ENCODE results near the gene HHEX.
"Not testable (repeated sequence)": the region's sequence is repeated elsewhere in the genome, so short reads cannot be mapped to it uniquely, and the experiment has no call there.

HHEX gene

GRCh38 chr10:92689663-92690210 lies at the start of gene HHEX:
HHEX (plus strand) TSS chr10:92689955; CDS start chr10:92689987, 32 bp downstream.
- DNase-seq (ENCODE audit: low read depth, low spot score): no peak
- H3K4me3 ChIP-seq (ENCODE audit: low read depth, low read length): peak within 1 kb of the TSS; percentile 68
- ChIA-PET CTCF (interaction anchor here (1.5 to 2.0 kb wide), 3 partner anchors 9 to 154 kb away, joined by 3 to 7 read pairs (median 7); no protein-coding TSS in a partner anchor), POLR2A (interaction anchor here (1.8 kb wide), 1 partner anchor 10 kb away, joined by 5 read pairs; no protein-coding TSS in a partner anchor)
- TF ChIP-seq CTCF (IDR thresholded peaks at IDR 0.05; ENCODE audit: insufficient read depth, low read length, missing control alignments): no peak

- H3K4me3 ChIP-seq (ENCODE audit: low read depth, low read length): no peak overlapping the region
- TF ChIP-seq CTCF (IDR thresholded peaks at IDR 0.05; ENCODE audit: insufficient read depth, low read length, missing control alignments): no peak
- ChIA-PET CTCF (no interaction called here), POLR2A (no interaction called here)
- DNase-seq (ENCODE audit: low read depth, low spot score): peak; percentile 3
Observed at GRCh38 chr10:92640107-92640506, 49.6 kb upstream of the HHEX start.

- H3K4me3 ChIP-seq (ENCODE audit: low read depth, low read length): no peak overlapping the region
- DNase-seq (ENCODE audit: low read depth, low spot score): no peak
- CTCF ChIA-PET: interaction anchor here (1.1 to 1.3 kb wide), 2 partner anchors 67 to 125 kb away, joined by 3 to 4 read pairs; no protein-coding TSS in a partner anchor
- POLR2A ChIA-PET: no interaction called here
- TF ChIP-seq CTCF (IDR thresholded peaks at IDR 0.05; ENCODE audit: insufficient read depth, low read length, missing control alignments): no peak
Observed at GRCh38 chr10:92641492-92641891, 48.3 kb upstream of the HHEX start.

- H3K4me3 ChIP-seq (ENCODE audit: low read depth, low read length): no peak overlapping the region
- DNase-seq (ENCODE audit: low read depth, low spot score): no peak
- POLR2A ChIA-PET: no interaction called here
- TF ChIP-seq CTCF (IDR thresholded peaks at IDR 0.05; ENCODE audit: insufficient read depth, low read length, missing control alignments): no peak
- CTCF ChIA-PET: interaction anchor here (0.6 to 2.6 kb wide), 10 partner anchors 9 to 204 kb away, joined by 3 to 11 read pairs (median 4); partner anchors contain the start of gene EXOC6
Observed at GRCh38 chr10:92644921-92645320, 44.8 kb upstream of the HHEX start.

- DNase-seq (ENCODE audit: low read depth, low spot score); H3K4me3 ChIP-seq (ENCODE audit: low read depth, low read length); CTCF ChIA-PET; POLR2A ChIA-PET: not testable (repeated sequence)
Observed at GRCh38 chr10:92650864-92651263, 38.9 kb upstream of the HHEX start.

- H3K4me3 ChIP-seq (ENCODE audit: low read depth, low read length): no peak overlapping the region
- DNase-seq (ENCODE audit: low read depth, low spot score): no peak
- CTCF ChIA-PET: interaction anchor here (0.8 to 2.3 kb wide), 3 partner anchors 10 to 33 kb away, joined by 3 to 11 read pairs (median 3); no protein-coding TSS in a partner anchor
- TF ChIP-seq CTCF (IDR thresholded peaks at IDR 0.05; ENCODE audit: insufficient read depth, low read length, missing control alignments): no peak
- POLR2A ChIA-PET: no interaction called here
Observed at GRCh38 chr10:92655426-92655825, 34.3 kb upstream of the HHEX start.

Measured in AG04449 (cell line).